GM12891 (cell line): ENCODE results near the gene IL22RA1.

Experiments used
- PAX5 ChIP-seq: IDR thresholded peaks from 2 replicates; pipeline ENCODE4 v1.6.1; 2011; ENCODE audit warnings: low read length, moderate library complexity, mild to moderate bottlenecking; ENCODE audit not compliant: insufficient read depth, severe bottlenecking
- POLR2A ChIP-seq: IDR thresholded peaks from 2 replicates; pipeline ENCODE4 v1.6.1; 2011; ENCODE audit warnings: low read depth, low read length, control low read depth
- POLR2AphosphoS5 ChIP-seq: IDR thresholded peaks from 2 replicates; pipeline ENCODE4 v1.6.1; 2011; ENCODE audit warnings: low read depth, low read length, control low read depth
- POU2F2 ChIP-seq: IDR thresholded peaks from 2 replicates; pipeline ENCODE4 v1.6.1; 2011; ENCODE audit warnings: low read depth, mild to moderate bottlenecking, control low read depth, low read length, moderate library complexity
- SPI1 ChIP-seq: IDR thresholded peaks from 2 replicates; pipeline ENCODE4 v1.6.1; 2011; ENCODE audit warnings: low read depth, low read length, control low read depth
- TAF1 ChIP-seq: IDR thresholded peaks from 2 replicates; pipeline ENCODE4 v1.6.1; 2011; ENCODE audit warnings: low read depth, low read length, control low read depth

DNA sequence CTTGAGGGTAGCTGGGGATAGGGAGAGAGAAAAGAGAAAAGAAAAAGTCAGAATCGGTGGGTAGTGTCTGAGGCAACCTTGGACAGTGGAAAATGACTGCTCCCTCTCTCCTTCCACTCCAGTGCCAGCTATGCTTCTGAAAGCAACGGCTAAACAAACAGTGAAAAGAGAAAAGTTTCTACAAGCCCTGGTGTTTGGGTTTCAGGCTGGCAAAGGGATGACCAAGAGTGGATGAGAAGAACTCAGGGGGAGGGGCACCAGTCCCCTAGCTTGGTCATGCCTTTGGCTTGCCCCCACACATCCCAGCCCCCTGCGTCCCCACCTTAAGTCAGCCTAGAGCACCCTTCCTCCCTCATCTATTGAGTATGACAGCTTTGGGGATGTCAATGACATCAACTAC lies 8.6 kb downstream of the IL22RA1 start:
- TF ChIP-seq POLR2AphosphoS5 (no peak), POLR2A (no peak), TAF1 (no peak), PAX5 (no peak), POU2F2 (no peak), SPI1 (no peak)
